ENCODE data around the gene PRM1. TPM values are rescaled to one million over a fixed set of nuclear protein-coding genes. Genes with fewer than 3 reads are reported as not detected.

Gene PRM1
- total and polyA plus RNA-seq, 4 donors, result not detected

DNA sequence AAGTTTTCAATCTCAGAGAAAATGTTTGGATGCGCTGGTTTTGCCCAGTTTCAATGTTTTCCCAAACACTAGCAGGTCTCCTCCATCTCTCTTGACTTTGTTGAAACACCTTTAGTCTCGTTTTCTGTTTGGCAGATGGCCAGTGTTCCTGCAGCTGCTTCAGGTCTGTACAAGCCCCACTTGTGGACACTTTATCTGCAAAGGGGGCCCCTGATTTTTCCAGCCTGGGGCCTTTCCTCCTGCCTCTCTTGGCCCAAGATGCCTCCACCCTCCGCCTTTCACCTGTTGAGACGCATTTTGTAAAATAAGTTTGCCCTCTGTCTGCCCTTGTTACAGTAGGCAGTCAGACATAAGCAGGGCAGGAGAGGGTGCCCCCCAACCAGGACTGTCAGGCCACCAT, 21.8 kb upstream of the PRM1 start:
- Histone ChIP-seq H3K27ac (ENCODE audit: low read depth in 1 of 2, low read length in 2 of 2) (no peak overlapping the region), H3K9ac (ENCODE audit: low read depth in 1 of 2, low read length in 2 of 2) (no peak overlapping the region), H3K4me3 (ENCODE audit: low read depth in 1 of 3, low read length in 3 of 3) (no peak overlapping the region), H3K27me3 (ENCODE audit: control insufficient read depth in 4 of 4, insufficient read depth in 4 of 4, low read length in 3 of 4) (no peaks in the 10 kb centered on the region), H3K9me3 (ENCODE audit: control insufficient read depth in 4 of 4, low read length in 3 of 4) (no peaks in the 10 kb centered on the region), H3K36me3 (ENCODE audit: control insufficient read depth in 4 of 4, insufficient read depth in 3 of 4, low read depth in 1 of 4, low read length in 3 of 4) (no peaks in the 10 kb centered on the region), H3K4me1 (ENCODE audit: control insufficient read depth in 4 of 4, insufficient read depth in 4 of 4, low read length in 3 of 4) (peaks cover 0 to 5% (median 1%) of the 10 kb centered on the region in 4 donors)
- TF ChIP-seq, protein P1, sequence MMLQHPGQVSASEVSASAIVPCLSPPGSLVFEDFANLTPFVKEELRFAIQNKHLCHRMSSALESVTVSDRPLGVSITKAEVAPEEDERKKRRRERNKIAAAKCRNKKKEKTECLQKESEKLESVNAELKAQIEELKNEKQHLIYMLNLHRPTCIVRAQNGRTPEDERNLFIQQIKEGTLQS (IDR thresholded peaks at IDR 0.05), result no peak
- no peak for TF ChIP-seq RAD21 (IDR thresholded peaks at IDR 0.05)
- no peak for TF ChIP-seq HNF4G (IDR thresholded peaks at IDR 0.05)
- TF ChIP-seq, protein P2, sequence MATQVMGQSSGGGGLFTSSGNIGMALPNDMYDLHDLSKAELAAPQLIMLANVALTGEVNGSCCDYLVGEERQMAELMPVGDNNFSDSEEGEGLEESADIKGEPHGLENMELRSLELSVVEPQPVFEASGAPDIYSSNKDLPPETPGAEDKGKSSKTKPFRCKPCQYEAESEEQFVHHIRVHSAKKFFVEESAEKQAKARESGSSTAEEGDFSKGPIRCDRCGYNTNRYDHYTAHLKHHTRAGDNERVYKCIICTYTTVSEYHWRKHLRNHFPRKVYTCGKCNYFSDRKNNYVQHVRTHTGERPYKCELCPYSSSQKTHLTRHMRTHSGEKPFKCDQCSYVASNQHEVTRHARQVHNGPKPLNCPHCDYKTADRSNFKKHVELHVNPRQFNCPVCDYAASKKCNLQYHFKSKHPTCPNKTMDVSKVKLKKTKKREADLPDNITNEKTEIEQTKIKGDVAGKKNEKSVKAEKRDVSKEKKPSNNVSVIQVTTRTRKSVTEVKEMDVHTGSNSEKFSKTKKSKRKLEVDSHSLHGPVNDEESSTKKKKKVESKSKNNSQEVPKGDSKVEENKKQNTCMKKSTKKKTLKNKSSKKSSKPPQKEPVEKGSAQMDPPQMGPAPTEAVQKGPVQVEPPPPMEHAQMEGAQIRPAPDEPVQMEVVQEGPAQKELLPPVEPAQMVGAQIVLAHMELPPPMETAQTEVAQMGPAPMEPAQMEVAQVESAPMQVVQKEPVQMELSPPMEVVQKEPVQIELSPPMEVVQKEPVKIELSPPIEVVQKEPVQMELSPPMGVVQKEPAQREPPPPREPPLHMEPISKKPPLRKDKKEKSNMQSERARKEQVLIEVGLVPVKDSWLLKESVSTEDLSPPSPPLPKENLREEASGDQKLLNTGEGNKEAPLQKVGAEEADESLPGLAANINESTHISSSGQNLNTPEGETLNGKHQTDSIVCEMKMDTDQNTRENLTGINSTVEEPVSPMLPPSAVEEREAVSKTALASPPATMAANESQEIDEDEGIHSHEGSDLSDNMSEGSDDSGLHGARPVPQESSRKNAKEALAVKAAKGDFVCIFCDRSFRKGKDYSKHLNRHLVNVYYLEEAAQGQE (IDR thresholded peaks at IDR 0.05), result no peak
- no peak for TF ChIP-seq HNF4A (conservative IDR thresholded peaks at IDR 0.05)
- no peak for TF ChIP-seq FOXA2 (IDR thresholded peaks at IDR 0.05)
- TF ChIP-seq YY1 (IDR thresholded peaks at IDR 0.05), result no peak
- no peak for TF ChIP-seq TAF1 (conservative IDR thresholded peaks at IDR 0.05)
- TF ChIP-seq NR2F2 (IDR thresholded peaks at IDR 0.05), result no peak
- TF ChIP-seq, protein P3, sequence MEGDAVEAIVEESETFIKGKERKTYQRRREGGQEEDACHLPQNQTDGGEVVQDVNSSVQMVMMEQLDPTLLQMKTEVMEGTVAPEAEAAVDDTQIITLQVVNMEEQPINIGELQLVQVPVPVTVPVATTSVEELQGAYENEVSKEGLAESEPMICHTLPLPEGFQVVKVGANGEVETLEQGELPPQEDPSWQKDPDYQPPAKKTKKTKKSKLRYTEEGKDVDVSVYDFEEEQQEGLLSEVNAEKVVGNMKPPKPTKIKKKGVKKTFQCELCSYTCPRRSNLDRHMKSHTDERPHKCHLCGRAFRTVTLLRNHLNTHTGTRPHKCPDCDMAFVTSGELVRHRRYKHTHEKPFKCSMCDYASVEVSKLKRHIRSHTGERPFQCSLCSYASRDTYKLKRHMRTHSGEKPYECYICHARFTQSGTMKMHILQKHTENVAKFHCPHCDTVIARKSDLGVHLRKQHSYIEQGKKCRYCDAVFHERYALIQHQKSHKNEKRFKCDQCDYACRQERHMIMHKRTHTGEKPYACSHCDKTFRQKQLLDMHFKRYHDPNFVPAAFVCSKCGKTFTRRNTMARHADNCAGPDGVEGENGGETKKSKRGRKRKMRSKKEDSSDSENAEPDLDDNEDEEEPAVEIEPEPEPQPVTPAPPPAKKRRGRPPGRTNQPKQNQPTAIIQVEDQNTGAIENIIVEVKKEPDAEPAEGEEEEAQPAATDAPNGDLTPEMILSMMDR (IDR thresholded peaks at IDR 0.05; ENCODE audit: low read depth, low read length, missing input control), result no peak
- TF ChIP-seq JUND (IDR thresholded peaks at IDR 0.05), result no peak
- TF ChIP-seq SP1 (IDR thresholded peaks at IDR 0.05), result no peak
- TF ChIP-seq GABPA (IDR thresholded peaks at IDR 0.05 in 1 of 2, conservative IDR thresholded peaks at IDR 0.05 in 1 of 2), result no peak
- no peak for TF ChIP-seq RXRA (IDR thresholded peaks at IDR 0.05)
- TF ChIP-seq FOXA1 (IDR thresholded peaks at IDR 0.05), result no peak
- no peak for TF ChIP-seq EGR1 (IDR thresholded peaks at IDR 0.05; ENCODE audit: low read depth in 2 of 2)
- 75% methylated on average over 4 of the region's 4 CpGs for WGBS
- DNase-seq (ENCODE audit: low spot score), result no peak

DNA sequence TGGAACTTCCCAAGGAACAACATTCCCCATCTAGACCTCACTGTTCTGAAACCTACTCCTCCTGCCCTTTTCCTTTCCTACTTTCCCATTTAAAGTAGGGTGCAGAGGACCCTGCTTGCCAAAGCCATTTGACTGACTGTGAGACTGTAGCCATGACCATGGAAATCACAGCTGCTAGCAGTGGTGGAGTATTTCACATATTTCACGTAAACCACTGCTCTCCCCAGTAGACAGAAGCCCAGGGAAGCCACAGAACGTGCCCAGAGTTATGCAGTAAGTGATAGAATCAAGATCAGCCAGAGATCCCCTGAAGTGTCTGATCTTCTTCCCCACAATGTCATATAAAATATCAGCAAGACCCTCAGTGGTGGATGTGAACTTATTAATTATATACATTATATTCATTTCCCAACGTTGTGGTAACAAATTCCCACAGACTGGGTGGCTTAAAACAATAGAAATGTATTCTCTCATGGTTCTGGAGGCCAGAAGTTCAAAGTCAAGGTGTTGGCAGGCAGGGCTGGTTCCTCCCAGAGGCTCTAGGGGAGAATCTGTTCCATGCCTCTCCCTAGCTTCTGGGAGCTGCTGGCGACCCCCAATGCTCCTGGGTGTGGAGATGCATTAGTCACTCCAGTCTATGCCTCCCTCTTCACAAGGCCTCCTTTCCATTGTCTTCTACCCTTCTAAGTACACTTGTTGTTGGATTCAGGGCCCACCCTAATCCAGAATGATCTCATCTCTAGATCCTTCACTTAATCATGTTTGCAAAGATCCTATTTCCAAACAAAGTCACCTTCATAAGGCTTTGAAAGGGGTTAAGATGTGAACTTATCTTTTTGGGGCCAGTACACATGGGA, 20.7 kb upstream of the PRM1 start:
- Histone ChIP-seq H3K27me3 (ENCODE audit: control insufficient read depth in 4 of 4, insufficient read depth in 4 of 4, low read length in 3 of 4) (no peaks in the 10 kb centered on the region), H3K27ac (ENCODE audit: low read depth in 1 of 2, low read length in 2 of 2) (no peak overlapping the region), H3K4me1 (ENCODE audit: control insufficient read depth in 4 of 4, insufficient read depth in 4 of 4, low read length in 3 of 4) (peaks cover 6 to 11% (median 8%) of the 10 kb centered on the region in 4 donors), H3K9ac (ENCODE audit: low read depth in 1 of 2, low read length in 2 of 2) (no peak overlapping the region), H3K4me3 (ENCODE audit: low read depth in 1 of 3, low read length in 3 of 3) (no peak overlapping the region), H3K36me3 (ENCODE audit: control insufficient read depth in 4 of 4, insufficient read depth in 3 of 4, low read depth in 1 of 4, low read length in 3 of 4) (no peaks in the 10 kb centered on the region), H3K9me3 (ENCODE audit: control insufficient read depth in 4 of 4, low read length in 3 of 4) (no peaks in the 10 kb centered on the region)
- WGBS, result 90% methylated on average over 4 of the region's 4 CpGs
- no peak for DNase-seq (ENCODE audit: low spot score)
- TF ChIP-seq, protein P3 (IDR thresholded peaks at IDR 0.05; ENCODE audit: low read depth, low read length, missing input control), result no peak
- TF ChIP-seq HNF4G (IDR thresholded peaks at IDR 0.05) (no peak), FOXA1 (IDR thresholded peaks at IDR 0.05) (no peak), SP1 (IDR thresholded peaks at IDR 0.05) (no peak), HNF4A (conservative IDR thresholded peaks at IDR 0.05) (no peak), FOXA2 (IDR thresholded peaks at IDR 0.05) (no peak)
- TF ChIP-seq, protein P4, sequence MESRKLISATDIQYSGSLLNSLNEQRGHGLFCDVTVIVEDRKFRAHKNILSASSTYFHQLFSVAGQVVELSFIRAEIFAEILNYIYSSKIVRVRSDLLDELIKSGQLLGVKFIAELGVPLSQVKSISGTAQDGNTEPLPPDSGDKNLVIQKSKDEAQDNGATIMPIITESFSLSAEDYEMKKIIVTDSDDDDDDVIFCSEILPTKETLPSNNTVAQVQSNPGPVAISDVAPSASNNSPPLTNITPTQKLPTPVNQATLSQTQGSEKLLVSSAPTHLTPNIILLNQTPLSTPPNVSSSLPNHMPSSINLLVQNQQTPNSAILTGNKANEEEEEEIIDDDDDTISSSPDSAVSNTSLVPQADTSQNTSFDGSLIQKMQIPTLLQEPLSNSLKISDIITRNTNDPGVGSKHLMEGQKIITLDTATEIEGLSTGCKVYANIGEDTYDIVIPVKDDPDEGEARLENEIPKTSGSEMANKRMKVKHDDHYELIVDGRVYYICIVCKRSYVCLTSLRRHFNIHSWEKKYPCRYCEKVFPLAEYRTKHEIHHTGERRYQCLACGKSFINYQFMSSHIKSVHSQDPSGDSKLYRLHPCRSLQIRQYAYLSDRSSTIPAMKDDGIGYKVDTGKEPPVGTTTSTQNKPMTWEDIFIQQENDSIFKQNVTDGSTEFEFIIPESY (IDR thresholded peaks at IDR 0.05), result no peak
- TF ChIP-seq, protein P1 (IDR thresholded peaks at IDR 0.05), result no peak
